ENCODE data around the gene ATF6. TPM values are rescaled to one million over a fixed set of nuclear protein-coding genes. Genes with fewer than 3 reads are reported as not detected.

ATF6 gene
- total and polyA plus RNA-seq, 4 donors, result 10.0 to 22.5 (median 13.4) TPM

- no peak for DNase-seq (ENCODE audit: low spot score)
- TF ChIP-seq RAD21 (IDR thresholded peaks at IDR 0.05) (no peak), MAX (IDR thresholded peaks at IDR 0.05) (no peak), REST (IDR thresholded peaks at IDR 0.05) (no peak), JUND (IDR thresholded peaks at IDR 0.05) (no peak), FOXA1 (IDR thresholded peaks at IDR 0.05) (no peak), EGR1 (IDR thresholded peaks at IDR 0.05; ENCODE audit: low read depth in 2 of 2) (no peak), CTCF (IDR thresholded peaks at IDR 0.05; ENCODE audit: low read depth, low read length, missing input control) (no peak), ZBTB33 (IDR thresholded peaks at IDR 0.05) (no peak), TAF1 (conservative IDR thresholded peaks at IDR 0.05) (no peak), YY1 (IDR thresholded peaks at IDR 0.05) (no peak), GABPA (IDR thresholded peaks at IDR 0.05 in 1 of 2, conservative IDR thresholded peaks at IDR 0.05 in 1 of 2) (no peak), SP1 (IDR thresholded peaks at IDR 0.05) (no peak), NR2F2 (IDR thresholded peaks at IDR 0.05) (no peak), HNF4G (IDR thresholded peaks at IDR 0.05) (no peak), RXRA (IDR thresholded peaks at IDR 0.05) (no peak), HNF4A (conservative IDR thresholded peaks at IDR 0.05) (no peak), FOXA2 (IDR thresholded peaks at IDR 0.05) (no peak)
- TF ChIP-seq, protein P1, sequence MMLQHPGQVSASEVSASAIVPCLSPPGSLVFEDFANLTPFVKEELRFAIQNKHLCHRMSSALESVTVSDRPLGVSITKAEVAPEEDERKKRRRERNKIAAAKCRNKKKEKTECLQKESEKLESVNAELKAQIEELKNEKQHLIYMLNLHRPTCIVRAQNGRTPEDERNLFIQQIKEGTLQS (IDR thresholded peaks at IDR 0.05), result no peak
- H3K9me3 ChIP-seq (ENCODE audit: control insufficient read depth in 4 of 4, low read length in 3 of 4), result no peaks in the 10 kb centered on the region
- H3K9ac ChIP-seq (ENCODE audit: low read depth in 1 of 2, low read length in 2 of 2), result no peak overlapping the region
- no peaks in the 10 kb centered on the region for H3K4me1 ChIP-seq (ENCODE audit: control insufficient read depth in 4 of 4, insufficient read depth in 4 of 4, low read length in 3 of 4)
- H3K4me3 ChIP-seq (ENCODE audit: low read depth in 1 of 3, low read length in 3 of 3), result no peak overlapping the region
- H3K27me3 ChIP-seq (ENCODE audit: control insufficient read depth in 4 of 4, insufficient read depth in 4 of 4, low read length in 3 of 4), result no peaks in the 10 kb centered on the region
- H3K36me3 ChIP-seq (ENCODE audit: control insufficient read depth in 4 of 4, insufficient read depth in 3 of 4, low read depth in 1 of 4, low read length in 3 of 4), result peaks cover 0 to 6% (median 4%) of the 10 kb centered on the region in 4 donors
- 92% methylated on average over 5 of the region's 5 CpGs for WGBS
- H3K27ac ChIP-seq (ENCODE audit: low read depth in 1 of 2, low read length in 2 of 2), result no peak overlapping the region
Measured at GRCh38 chr1:161836018-161836417, 69.9 kb downstream of the ATF6 start.

Measured in liver (tissue), 9 donors.